Measurements from ENCODE around the gene ITPR3.

The ITPR3 gene

DNA sequence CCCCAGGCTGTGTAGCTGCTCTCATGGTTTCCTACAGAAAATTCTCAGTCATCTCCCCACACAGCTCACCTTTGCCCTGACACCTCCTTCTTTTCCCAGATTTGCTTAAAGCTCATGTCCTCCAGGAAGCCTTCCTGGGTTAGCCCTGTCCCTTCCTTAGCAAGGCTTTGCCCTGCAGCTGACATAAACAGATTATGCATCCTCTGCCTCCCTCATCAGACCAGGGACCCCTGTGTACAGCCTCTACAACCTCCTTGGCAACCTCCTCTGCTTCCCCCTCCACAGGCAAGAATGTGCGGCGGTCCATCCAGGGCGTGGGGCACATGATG is 50.6 kb downstream of the ITPR3 start:
- no peak for DNase-seq

DNA sequence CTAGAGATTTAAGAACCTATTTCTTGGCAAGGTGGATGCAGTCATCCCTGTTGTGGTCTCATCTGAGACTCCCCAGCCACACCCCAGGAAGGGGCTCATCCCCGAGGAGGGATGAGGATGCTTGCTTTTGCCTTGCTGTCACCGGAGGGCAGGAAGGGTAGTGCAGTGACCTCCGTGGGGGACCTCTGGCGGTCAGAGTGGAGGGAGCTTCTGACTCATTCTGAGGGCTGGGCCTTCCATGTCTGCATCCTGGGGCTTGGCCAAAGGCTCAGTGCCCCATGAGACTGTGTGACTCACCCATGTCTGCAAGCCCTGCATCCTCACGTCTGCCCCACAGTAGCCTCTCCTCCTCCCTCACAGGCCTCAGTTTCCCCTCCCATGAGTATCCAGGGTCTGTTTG is 51.7 kb downstream of the ITPR3 start:
- DNase-seq = no peak

DNA sequence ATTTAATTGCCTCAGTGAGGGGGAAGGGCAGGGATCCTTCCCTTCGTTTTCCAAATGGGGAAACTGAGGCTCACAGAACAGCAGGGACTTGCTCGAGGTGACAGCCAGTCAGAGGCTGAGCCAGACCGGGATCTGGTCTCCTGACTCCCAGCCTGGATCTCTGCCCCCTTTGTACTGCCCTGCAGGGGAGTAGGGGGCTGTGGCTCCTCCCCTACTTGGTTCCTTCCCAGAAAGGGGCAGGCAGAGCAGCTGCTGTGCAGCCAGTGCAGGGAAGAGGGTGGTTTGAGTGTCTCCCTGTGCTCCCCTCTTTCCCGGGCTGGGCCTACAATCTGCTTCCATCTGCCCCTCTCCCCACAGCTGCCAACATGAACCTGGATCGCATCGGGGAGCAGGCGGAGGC is 52.7 kb downstream of the ITPR3 start:
- no peak for DNase-seq

DNA sequence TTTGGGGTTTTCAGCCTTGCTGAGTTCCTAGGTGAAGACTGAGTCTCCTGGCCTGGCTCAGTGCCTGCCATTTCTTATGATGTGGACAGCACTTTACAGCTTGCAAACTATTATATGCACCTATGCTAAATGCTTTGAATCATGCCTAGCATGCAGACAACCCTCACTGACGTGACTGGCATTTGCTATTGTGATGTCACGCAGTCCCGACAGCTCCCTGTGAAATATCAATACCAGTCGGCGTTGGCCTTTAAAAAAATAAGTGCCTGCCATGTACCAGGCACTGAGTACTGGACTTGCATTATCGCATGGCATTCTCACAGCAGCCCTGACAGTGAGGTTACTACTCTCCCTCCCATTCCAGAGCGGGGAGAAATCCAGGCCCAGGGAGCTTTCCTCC is 54.8 kb downstream of the ITPR3 start:
- no peak for DNase-seq

DNA sequence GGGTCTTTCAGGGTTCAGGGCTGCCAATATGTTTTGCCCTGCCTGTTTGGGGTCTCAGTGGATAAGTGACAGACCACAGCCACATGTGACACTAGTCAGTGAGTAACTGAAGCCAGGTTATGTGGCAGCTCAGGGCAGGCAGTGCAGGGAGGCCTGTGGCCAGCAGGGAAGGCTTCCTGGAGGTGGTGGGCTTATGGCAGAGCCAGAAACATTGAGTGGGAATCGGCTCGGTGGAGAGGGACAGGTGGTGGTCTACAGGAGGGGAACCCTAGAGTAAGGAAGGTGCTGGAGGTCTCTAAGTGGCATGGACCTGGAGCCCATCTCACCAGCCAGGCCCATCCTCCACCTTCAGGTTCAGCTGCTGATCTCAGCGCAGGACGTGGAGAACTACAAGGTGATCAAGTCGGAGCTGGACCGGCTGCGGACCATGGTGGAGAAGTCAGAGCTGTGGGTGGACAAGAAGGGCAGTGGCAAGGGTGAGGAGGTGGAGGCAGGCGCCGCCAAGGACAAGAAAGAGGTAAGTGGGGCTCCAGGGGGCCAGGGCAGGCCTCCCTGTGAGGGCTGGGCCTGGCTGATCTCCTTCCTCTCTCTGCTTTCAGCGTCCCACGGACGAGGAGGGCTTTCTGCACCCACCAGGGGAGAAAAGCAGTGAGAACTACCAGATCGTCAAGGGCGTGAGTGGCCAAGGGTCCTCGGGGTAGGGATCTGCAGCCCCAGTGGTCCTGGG is 55.5 kb downstream of the ITPR3 start:
- DNase-seq = no peak

DNA sequence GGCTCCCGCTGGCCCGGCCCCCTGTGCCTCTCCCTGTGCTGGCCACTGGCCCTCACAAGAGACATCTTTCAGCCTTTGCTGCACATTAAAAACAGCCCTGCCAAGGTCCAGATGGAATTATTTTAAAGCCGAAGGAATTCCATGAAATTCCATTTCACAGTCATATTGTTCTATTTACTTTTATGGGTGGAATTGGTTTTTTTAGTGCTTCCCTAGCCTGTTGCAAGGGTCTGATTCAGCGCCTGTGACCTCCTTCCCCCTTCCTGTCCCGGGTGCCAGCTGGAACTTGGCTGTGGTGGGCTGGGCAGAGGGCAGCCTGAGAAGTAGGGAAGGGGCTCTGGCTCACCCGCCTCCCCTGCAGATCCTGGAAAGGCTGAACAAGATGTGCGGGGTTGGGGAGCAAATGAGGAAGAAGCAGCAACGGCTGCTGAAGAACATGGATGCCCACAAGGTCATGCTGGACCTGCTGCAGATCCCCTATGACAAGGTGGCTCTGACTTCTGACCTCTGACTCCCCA is 56.1 kb downstream of the ITPR3 start:
- DNase-seq = no peak

DNA sequence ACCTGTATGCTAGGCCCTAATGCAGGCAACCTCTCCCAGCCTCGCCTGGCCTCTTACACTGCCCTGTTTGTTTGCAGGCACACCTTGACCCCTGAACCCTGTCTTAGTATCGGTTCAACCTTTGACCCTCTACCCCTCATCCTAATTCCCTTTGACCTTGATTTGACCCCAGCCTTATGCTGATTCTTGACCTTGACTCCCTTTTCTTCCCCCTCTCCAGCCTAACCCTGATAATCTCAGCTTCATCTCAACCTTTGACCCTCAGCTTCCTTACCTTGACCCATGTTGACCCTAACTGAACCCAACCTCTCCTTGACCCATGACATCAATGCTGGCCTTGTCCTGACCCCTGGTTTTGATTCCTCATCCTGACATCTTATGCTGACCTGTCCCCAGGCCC is 56.6 kb downstream of the ITPR3 start:
- DNase-seq = no peak

DNA sequence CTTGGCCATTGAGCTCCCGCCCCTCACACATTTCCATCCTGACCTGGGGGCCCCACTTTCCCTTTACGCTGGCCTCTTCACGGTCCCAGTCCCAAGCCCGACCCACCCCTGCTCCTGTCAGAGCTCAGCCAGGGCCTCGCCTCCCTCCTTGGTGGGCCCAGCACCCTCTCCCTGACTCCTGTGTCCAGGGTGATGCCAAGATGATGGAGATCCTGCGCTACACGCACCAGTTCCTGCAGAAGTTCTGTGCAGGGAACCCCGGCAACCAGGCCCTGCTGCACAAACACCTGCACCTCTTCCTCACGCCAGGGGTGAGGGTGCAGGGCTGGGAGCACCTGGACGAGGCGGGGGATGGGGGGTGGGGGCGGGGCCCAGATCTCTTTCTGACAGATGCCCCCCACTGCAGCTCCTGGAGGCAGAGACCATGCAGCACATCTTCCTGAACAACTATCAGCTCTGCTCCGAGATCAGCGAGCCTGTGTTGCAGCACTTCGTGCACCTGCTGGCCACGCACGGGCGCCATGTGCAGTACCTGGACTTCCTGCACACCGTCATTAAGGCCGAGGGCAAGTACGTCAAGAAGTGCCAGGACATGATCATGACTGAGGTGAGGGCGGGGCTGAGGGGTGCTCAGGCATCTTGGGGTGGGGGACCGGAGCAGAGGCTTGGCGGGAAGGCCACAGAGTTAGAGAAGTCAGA is 57.3 kb downstream of the ITPR3 start:
- DNase-seq = no peak

DNA sequence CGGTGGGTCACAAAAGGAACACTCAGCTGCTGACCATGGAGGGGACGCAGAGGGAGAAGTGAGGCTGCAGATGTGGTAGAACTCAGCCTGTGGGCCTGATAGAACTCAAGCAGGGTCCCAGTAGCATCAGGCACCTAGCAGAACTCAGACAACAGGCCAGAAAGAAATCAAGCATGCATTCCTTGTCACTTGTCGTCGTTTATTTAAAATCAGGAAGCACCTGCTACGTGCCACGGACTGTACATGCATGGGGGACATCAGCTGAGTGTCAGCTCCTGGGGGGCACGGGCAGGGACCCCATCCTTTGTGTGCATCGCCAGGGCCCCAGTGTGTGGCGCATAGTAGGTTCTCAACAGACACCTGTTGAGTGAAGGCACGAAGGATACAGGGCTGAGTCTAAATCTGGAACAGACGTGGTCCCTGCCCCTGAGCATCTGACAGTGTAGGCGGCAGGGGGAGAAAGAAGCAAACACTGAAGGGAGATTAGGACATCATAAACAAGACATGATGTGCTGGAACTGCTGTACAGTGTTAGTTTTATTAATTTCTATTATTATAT is 57.9 kb downstream of the ITPR3 start:
- DNase-seq = no peak

DNA sequence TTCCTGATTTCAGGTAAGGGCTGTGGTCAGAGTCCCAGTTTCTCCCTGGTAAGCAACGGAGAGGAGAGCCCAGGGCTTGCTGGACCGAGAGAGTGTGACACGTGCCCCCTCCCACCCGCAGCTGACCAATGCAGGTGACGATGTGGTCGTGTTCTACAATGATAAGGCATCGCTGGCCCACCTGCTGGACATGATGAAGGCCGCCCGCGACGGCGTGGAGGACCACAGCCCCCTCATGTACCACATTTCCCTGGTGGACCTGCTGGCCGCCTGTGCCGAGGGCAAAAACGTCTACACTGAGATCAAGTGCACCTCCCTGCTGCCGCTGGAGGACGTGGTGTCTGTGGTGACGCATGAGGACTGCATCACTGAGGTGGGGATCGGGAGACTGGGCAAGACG is 58.6 kb downstream of the ITPR3 start:
- no peak for DNase-seq

DNA sequence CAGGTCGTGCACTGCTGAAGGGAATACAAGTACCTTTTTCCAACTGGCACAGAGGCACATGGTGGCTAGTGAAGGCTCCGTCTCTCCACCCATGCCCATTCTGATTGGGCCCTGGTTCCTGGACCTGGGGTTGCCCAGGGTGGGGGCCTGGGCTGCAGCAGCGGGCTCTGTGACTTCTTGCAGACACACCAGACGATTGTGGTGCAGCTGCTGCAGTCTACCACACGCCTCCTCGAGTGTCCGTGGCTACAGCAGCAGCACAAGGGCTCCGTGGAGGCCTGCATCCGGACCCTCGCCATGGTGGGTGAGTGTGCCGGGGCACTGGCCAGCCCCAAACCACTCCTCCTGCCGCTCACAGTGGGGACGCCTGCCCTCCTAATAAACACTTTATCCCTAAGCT is 61.2 kb downstream of the ITPR3 start:
- DNase-seq = no peak

DNA sequence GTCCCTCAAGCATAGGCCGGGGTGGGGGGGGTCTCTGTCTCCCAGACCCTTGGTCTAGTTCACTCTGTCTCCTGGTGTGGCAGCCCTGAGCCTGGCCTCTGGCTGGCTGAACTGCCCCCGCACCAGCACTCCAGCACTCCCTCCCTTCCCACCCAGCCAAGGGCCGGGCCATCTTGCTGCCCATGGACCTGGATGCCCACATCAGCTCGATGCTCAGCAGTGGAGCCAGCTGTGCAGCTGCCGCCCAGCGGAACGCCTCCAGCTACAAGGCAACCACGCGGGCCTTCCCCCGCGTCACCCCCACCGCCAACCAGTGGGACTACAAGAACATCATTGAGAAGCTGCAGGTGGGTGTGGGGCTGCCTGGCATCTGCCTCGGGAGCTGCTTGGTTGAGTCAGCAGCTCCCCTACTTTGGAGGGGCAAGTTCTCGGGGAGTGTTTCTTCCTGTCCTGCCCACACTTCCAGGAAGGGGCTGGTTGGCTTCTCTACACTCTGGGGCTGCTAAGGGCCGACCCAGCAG is 62.0 kb downstream of the ITPR3 start:
- DNase-seq = peak; percentile 41 to 44

DNA sequence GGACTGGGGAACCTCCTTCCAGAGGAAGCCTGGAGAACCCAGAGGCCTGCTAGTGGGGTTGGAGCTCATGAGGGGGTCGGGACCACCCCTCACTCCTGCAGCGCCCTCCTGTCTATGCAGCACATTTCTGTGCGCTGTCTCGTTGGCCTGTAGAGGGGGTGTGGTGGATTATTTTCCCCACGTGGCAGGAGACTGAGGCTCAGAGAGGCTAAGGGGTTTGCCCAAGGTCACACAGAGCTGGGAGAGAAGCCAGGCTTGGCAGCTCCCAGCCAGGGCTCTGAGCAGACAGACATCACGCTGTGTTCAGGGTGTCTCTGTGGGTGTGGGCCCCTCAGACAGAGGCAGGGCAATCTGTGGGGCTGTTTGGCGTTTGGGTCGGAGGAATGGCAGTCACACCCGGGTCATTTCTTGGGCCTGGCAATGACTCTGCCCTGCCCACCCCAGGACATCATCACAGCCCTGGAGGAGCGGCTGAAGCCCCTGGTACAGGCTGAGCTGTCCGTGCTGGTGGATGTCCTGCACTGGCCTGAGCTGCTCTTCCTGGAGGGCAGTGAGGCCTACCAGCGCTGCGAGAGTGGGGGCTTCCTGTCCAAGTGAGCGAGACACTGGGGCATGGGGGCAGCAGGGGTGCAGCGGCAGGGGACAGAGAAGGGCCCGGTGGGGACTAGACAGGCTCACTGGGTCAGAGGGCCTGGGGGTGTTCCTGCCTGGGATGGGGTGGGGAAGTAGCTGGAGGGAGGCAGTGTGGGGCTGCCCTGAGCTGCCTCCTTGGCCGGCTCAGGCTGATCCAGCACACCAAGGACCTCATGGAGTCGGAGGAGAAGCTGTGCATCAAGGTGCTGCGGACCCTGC is 62.7 kb downstream of the ITPR3 start:
- DNase-seq = no peak

DNA sequence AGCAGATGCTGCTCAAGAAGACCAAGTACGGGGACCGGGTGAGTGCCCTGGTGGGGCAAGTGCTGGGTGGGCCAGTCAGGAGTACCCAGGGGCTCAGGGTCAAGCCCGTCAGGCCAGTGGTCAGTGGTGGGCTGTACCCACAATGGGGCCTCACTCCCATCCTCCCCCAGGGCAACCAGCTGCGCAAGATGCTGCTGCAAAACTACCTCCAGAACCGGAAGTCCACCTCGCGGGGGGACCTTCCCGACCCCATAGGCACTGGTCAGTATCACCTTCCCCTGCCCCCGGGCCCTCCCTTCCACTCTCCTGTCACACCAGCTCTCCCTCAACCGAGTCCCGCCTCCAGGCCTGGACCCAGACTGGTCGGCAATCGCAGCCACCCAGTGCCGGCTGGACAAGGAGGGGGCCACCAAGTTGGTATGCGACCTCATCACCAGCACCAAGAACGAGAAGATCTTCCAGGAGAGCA is 63.3 kb downstream of the ITPR3 start:
- no peak for DNase-seq

DNA sequence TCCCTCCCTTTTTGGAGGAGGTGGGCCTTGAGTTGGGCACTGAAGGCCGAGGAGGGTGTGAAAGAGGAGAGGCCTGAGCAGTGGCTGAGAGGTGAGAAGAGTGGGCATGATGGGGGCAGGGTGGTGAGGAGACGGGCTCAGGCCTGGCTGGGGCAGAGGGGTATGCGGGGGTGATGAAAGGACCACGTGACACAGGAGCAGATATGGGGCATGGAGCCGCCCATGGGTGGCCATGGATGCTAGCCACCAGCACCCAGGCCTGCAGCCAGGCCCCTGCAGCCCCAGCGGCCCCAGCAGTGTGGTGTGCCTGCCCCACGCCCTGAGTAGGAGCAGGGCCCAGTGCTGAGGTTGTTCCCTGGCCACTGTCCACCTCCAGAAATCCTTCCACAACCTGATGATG is 63.9 kb downstream of the ITPR3 start:
- DNase-seq = no peak

DNA sequence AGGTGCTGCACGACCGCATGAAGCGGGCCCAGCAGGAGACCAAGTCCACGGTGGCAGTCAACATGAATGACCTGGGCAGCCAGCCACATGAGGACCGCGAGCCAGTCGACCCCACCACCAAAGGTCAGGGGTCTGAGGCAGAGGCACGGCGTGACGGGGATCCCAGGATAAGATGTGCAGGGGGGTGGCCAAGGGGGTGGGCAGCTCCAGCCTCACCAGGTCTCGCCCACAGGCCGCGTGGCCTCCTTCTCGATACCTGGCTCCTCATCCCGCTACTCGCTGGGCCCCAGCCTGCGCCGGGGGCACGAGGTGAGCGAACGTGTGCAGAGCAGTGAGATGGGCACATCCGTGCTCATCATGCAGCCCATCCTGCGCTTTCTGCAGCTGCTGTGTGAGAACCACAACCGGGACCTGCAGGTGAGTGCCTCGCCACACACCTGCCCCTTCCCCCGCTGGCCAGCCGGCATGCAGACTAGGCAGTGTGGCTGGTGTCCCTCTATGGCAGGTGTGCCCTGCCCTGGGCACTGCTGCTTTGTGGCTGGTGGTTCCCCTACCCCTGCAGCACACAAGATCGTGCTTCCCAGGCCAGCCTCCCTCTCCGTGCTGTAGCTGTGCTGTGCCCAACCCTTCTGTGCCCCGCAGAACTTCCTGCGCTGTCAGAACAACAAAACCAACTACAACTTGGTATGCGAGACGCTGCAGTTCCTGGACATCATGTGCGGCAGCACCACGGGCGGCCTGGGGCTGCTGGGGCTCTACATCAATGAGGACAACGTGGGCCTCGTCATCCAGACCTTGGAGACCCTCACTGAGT is 64.5 kb downstream of the ITPR3 start:
- DNase-seq = no peak

DNA sequence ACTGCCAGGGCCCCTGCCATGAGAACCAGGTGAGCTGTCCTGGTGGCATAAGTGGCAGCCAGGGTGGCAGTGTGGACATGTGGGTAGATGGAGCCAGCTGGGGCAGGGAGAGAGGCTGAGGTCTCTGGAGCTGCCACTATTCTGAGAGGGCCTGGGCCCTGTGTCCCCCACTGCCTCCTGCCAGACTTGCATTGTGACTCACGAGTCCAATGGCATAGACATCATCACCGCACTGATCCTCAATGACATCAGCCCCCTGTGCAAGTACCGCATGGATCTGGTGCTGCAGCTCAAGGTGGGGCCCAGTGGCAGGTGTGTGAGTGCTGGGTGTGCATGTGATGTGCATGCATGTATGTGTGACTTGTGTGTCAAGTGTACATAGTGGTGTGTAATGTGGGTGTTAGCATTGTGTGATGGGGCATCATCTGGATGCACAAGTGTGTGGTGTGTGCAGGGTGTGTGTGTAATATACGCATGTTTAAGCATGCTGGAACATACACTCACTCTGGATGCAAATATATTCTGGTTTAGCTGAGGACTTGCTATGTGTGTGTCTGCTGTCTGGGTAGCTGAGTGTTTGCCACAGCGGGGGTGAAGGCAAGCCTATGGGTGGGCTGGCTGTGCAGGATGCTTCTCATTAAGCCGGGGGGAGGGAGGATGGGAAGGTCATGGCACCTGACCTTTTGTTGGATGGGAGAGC is 65.3 kb downstream of the ITPR3 start:
- DNase-seq = no peak

DNA sequence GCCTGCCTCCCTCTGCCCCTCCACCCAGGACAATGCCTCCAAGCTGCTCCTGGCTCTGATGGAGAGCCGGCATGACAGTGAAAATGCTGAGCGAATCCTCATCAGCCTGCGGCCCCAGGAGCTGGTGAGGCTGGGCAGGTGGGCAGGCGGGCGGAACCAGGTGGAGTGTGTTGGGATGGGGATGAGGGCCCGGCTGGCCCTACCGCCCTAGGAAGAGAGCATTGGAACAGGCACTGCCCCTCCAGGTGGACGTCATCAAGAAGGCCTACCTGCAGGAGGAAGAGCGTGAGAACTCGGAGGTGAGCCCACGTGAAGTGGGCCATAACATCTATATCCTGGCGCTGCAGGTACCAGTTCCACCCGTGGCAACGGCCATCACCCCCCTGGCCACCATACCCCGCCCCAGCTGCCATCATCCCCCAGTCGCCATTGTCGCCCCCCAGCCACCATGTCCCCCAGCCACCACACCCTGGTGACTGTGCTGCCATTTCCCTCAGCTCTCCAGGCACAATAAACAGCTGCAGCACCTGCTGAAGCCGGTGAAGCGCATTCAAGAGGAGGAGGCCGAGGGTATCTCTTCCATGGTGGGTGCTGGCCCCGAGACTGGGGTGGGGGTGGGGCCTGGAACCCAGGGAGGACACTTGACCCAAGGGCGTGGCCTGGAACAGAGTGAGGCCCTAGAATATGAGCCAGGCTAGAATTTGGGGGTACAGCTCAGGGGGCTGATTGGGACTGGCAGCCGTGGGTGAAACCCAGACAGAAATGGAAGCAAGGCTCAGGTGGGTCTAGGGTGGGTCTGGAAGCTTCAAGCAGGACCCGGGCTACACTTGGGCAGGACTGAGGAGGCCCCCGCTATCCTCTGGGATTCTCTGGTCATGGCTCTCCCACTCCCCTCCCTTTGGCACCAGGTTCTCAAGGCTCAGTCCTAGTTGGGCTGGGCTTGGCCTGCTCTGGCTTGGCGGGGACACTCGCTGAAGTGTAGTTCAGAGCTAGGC is 66.2 kb downstream of the ITPR3 start:
- no peak for DNase-seq

DNA sequence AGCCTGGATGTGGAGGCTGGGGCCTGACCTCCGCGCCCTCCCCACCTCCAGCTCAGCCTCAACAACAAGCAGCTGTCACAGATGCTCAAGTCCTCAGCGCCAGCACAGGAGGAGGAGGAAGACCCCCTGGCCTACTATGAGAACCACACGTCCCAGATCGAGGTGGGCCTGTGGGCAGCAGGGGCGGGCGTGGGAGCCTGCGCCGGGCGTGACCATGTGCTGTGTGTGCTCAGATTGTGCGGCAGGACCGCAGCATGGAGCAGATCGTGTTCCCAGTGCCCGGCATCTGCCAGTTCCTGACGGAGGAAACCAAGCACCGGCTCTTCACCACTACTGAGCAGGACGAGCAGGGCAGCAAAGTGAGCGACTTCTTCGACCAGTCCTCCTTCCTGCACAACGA is 66.9 kb downstream of the ITPR3 start:
- DNase-seq = no peak

DNA sequence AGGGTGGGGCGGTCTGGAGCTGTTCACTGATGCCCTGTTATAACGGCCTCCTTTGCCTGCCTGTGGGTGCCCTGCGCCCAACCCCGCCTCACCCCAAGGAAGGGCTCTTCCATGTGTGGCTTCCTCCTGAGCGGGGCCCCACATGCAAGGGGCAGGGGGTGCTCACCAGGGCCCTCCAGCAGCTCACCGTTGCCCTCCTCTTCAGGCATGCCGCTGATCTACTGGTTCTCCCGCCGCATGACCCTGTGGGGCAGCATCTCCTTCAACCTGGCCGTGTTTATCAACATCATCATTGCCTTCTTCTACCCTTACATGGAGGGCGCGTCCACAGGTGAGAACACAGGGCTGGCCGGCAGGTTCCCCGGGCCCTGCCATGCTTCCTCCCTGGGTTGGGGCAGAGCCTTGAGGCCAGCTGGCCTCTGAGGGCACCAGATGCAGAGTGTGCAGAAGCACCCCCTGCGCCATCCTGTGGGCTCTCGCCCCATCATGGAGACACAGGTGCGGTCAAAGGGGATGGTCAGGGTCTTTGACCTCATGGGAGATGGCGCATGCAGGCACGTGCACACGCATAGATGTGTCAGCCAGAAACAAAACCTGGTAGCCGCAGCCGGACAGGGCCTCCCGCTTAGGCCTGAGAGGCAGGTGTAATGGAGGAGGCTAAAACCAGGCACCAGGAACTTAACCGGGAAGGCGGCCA is 67.5 kb downstream of the ITPR3 start:
- no peak for DNase-seq
